GM20000 (cell line): ENCODE results near the gene JMJD7.

Experiments used
- DNase-seq: peaks from one replicate; pipeline ENCODE4 v3.0.0; 2012; ENCODE audit warnings: low spot score
- CTCF ChIP-seq: IDR thresholded peaks from 2 replicates; pipeline ENCODE4 v1.5.1; 2012; ENCODE audit warnings: mild to moderate bottlenecking, control low read depth; ENCODE audit errors: extremely low read depth, missing control alignments

Gene JMJD7

GRCh38 chr15:41851755-41852370 lies 24.0 kb downstream of the JMJD7 start:
- DNase-seq, result no peak
- TF ChIP-seq CTCF, result no peak

GRCh38 chr15:41852736-41853590 lies 25.1 kb downstream of the JMJD7 start:
- no peak for TF ChIP-seq CTCF
- no peak for DNase-seq

- no peak for DNase-seq
- no peak for TF ChIP-seq CTCF
Measured at GRCh38 chr15:41853831-41854230, 25.9 kb downstream of the JMJD7 start.

- DNase-seq, result no peak
- TF ChIP-seq CTCF, result no peak
Measured at GRCh38 chr15:41854443-41854842, 26.6 kb downstream of the JMJD7 start.

GRCh38 chr15:41855261-41855961 lies 27.5 kb downstream of the JMJD7 start:
- no peak for DNase-seq
- TF ChIP-seq CTCF, result no peak

- no peak for DNase-seq
- no peak for TF ChIP-seq CTCF
Measured at GRCh38 chr15:41856262-41856661, 28.4 kb downstream of the JMJD7 start.

- TF ChIP-seq CTCF, result no peak
- no peak for DNase-seq
Measured at GRCh38 chr15:41856716-41857115, 28.8 kb downstream of the JMJD7 start.
